ENCODE measurements around the gene PCAT7. TPM values are rescaled to one million over a fixed set of nuclear protein-coding genes. Genes with fewer than 3 reads are reported as not detected.

The PCAT7 gene
- total RNA-seq, 2 experiments from 2014 or later: not detected

- ChIA-PET POLR2A (no interaction called here), CTCF (no interaction called here)
- H3K4me3 Mint-ChIP-seq: no peak overlapping the region
- peaks cover 27% of the 10 kb centered on the region for H3K27me3 Mint-ChIP-seq
- no peak for DNase-seq
- H3K36me3 Mint-ChIP-seq (ENCODE audit: low read depth): no peaks in the 10 kb centered on the region
- no peaks in the 10 kb centered on the region for H3K4me1 Mint-ChIP-seq (ENCODE audit: low read depth)
- H3K36me3 ChIP-seq (ENCODE audit: insufficient read depth, low read length): no peaks in the 10 kb centered on the region
- no peak overlapping the region for H3K27ac Mint-ChIP-seq
- no peak for ATAC-seq (ENCODE audit: poor library complexity)
- no peaks in the 10 kb centered on the region for H3K4me1 ChIP-seq (ENCODE audit: insufficient read depth, low read length)
- intact Hi-C loops (cut with DNase I, micrococcal nuclease): no loop called here
- no peaks in the 10 kb centered on the region for H3K9me3 ChIP-seq (ENCODE audit: control insufficient read depth in 1 of 2, insufficient read depth in 1 of 2, low read length in 2 of 2)
- H3K27me3 ChIP-seq (ENCODE audit: control insufficient read depth in 1 of 2, insufficient read depth in 2 of 2, low read length in 2 of 2): peaks cover 0 to 2% of the 10 kb centered on the region in 2 experiments
- no peak overlapping the region for H3K27ac ChIP-seq (ENCODE audit: low read depth in 1 of 2, low read length in 2 of 2)
- no peak overlapping the region for H3K4me3 ChIP-seq (ENCODE audit: low read length)
- H3K9me3 Mint-ChIP-seq: no peaks in the 10 kb centered on the region
- TF ChIP-seq CTCF (IDR thresholded peaks at IDR 0.05): no peak
Measured at GRCh38 chr9:94526951-94527350, 27.9 kb upstream of the PCAT7 start.

GRCh38 chr9:94528886-94529285 lies 26.0 kb upstream of the PCAT7 start:
- intact Hi-C loops (cut with DNase I, micrococcal nuclease): no loop called here
- no peak for ATAC-seq (ENCODE audit: poor library complexity)
- H3K4me3 Mint-ChIP-seq: no peak overlapping the region
- no peaks in the 10 kb centered on the region for H3K4me1 Mint-ChIP-seq (ENCODE audit: low read depth)
- no peaks in the 10 kb centered on the region for H3K4me1 ChIP-seq (ENCODE audit: insufficient read depth, low read length)
- no peak for DNase-seq
- H3K9me3 Mint-ChIP-seq: no peaks in the 10 kb centered on the region
- CTCF ChIA-PET: interaction anchor here (0.7 kb wide), 1 partner anchor 51 kb away, joined by 3 read pairs; no protein-coding TSS in a partner anchor
- peaks cover 0 to 2% of the 10 kb centered on the region in 2 experiments for H3K27me3 ChIP-seq (ENCODE audit: control insufficient read depth in 1 of 2, insufficient read depth in 2 of 2, low read length in 2 of 2)
- POLR2A ChIA-PET: no interaction called here
- no peaks in the 10 kb centered on the region for H3K9me3 ChIP-seq (ENCODE audit: control insufficient read depth in 1 of 2, insufficient read depth in 1 of 2, low read length in 2 of 2)
- H3K4me3 ChIP-seq (ENCODE audit: low read length): no peak overlapping the region
- no peak overlapping the region for H3K27ac Mint-ChIP-seq
- no peaks in the 10 kb centered on the region for H3K36me3 ChIP-seq (ENCODE audit: insufficient read depth, low read length)
- H3K27ac ChIP-seq (ENCODE audit: low read depth in 1 of 2, low read length in 2 of 2): no peak overlapping the region
- peaks cover 27% of the 10 kb centered on the region for H3K27me3 Mint-ChIP-seq
- no peaks in the 10 kb centered on the region for H3K36me3 Mint-ChIP-seq (ENCODE audit: low read depth)
- TF ChIP-seq CTCF (IDR thresholded peaks at IDR 0.05): no peak

GRCh38 chr9:94533155-94533554 lies 21.7 kb upstream of the PCAT7 start:
- no peaks in the 10 kb centered on the region for H3K36me3 Mint-ChIP-seq (ENCODE audit: low read depth)
- intact Hi-C loops (cut with DNase I, micrococcal nuclease): no loop called here
- no peak for DNase-seq
- H3K27ac ChIP-seq (ENCODE audit: low read depth in 1 of 2, low read length in 2 of 2): no peak overlapping the region
- no peaks in the 10 kb centered on the region for H3K4me1 Mint-ChIP-seq (ENCODE audit: low read depth)
- no peaks in the 10 kb centered on the region for H3K4me1 ChIP-seq (ENCODE audit: insufficient read depth, low read length)
- no peaks in the 10 kb centered on the region for H3K9me3 ChIP-seq (ENCODE audit: control insufficient read depth in 1 of 2, insufficient read depth in 1 of 2, low read length in 2 of 2)
- no peaks in the 10 kb centered on the region for H3K36me3 ChIP-seq (ENCODE audit: insufficient read depth, low read length)
- no peak overlapping the region for H3K4me3 ChIP-seq (ENCODE audit: low read length)
- no peak overlapping the region for H3K4me3 Mint-ChIP-seq
- CTCF ChIA-PET: no interaction called here
- POLR2A ChIA-PET: no interaction called here
- no peak for TF ChIP-seq CTCF (IDR thresholded peaks at IDR 0.05)
- peaks cover 21% of the 10 kb centered on the region for H3K27me3 Mint-ChIP-seq
- no peaks in the 10 kb centered on the region for H3K9me3 Mint-ChIP-seq
- H3K27me3 ChIP-seq (ENCODE audit: control insufficient read depth in 1 of 2, insufficient read depth in 2 of 2, low read length in 2 of 2): no peaks in the 10 kb centered on the region
- H3K27ac Mint-ChIP-seq: no peak overlapping the region
- no peak for ATAC-seq (ENCODE audit: poor library complexity)

Data from CD4-positive, alpha-beta T cell (primary cell).